HG03097 (cell line): ENCODE results near the gene ITCH.
"Not testable (repeated sequence)": the region's sequence is repeated elsewhere in the genome, so short reads cannot be mapped to it uniquely, and the experiment has no call there.

ENCODE experiments used
- ATAC-seq: cut with Tn5 transposase; IDR thresholded peaks from one replicate; pipeline ENCODE4 v1.9.1; 2021; ENCODE audit not compliant: unreplicated experiment, low FRiP score

Gene ITCH

DNA sequence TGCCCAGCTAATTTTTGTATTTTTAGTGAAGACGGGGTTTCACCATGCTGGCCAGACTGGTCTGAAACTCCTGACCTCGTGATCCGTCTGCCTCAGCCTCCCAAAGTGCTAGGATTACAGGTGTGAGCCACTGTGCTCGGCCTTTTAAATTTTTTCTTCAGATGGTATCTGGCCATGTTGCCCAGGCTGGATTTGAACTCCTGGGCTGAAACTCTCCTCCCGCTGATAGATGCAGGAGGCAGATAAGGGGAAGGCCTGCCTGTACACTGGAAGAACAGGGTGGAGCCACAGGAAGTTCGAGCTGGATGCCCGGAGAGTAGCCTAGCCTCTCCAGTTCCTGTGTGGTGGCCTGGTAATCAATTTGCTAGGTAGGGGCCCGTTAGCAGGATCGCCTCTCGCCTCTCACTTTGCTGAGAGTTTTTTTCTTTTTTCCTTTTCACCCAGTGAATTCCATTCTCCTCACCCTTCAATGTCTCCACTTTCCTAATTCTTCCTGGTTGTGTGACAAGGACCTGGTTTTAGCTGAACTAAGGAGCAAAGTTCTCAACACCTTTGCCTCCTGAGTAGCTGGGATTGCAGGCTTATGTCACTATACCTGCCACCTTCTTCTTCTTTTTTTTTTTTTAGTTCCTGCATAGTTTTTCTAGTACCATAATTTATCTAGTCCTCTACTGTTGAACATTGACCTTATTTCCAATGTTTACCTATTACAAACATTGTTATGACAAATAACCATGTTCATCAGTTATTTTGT is 19.4 kb upstream of the ITCH start:
- no peak for ATAC-seq

- ATAC-seq, result no peak
These were observed 18.8 kb upstream of the ITCH start for GRCh38 chr20:34344238-34344637.

DNA sequence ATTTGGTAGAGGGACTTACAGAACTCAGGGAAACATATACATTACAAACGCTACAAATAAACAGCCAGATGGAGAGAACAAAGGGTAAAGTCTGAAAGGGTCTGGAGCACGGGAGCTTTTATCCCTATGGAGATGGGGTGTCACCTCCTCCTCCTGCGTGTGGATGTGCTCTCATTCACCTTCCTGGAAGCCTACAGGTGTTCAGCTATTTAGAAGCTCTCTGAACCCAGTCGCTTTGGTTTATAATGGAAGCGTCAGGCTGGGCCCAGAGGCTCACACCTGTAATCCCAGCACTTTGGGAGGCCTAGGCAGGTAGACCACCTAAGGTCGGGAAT is 17.7 kb upstream of the ITCH start:
- no peak for ATAC-seq

DNA sequence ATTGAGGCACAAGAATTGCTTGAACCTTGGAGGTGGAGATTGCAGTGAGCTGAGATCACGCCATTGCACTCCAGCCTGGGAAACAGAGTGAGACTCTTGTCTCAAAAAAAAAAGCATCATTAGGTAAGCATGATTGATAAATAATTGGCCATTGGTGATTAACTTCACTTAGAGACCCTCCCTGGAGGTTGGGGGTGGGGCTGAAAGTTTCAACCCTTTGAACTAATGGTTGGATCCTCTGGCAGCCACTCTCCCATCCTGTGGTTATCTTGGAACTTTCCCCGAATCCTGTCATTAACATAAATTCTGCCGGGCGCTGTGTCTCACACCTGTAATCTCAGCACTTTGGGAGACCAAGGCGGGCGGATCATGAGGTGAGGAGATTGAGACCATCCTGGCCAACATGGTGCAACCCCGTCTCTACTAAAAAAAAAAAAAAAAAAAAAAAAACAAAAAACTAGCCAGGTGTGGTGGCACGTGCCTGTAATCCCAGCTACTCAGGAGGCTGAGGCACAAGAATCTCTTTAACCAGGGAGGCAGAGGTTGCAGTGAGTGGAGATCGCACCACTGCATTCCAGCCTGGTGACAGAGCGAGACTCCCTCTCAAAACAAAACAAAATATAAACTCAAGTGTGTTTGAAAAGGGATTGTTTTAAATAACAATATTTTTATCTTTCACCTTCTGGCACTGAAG is 17.1 kb upstream of the ITCH start:
- ATAC-seq, result not testable (repeated sequence)

GRCh38 chr20:34346533-34346865 is 16.6 kb upstream of the ITCH start:
- ATAC-seq, result not testable (repeated sequence)

GRCh38 chr20:34347571-34347970 is 15.5 kb upstream of the ITCH start:
- ATAC-seq, result no peak

GRCh38 chr20:34350095-34350494 is 13.0 kb upstream of the ITCH start:
- ATAC-seq, result no peak

DNA sequence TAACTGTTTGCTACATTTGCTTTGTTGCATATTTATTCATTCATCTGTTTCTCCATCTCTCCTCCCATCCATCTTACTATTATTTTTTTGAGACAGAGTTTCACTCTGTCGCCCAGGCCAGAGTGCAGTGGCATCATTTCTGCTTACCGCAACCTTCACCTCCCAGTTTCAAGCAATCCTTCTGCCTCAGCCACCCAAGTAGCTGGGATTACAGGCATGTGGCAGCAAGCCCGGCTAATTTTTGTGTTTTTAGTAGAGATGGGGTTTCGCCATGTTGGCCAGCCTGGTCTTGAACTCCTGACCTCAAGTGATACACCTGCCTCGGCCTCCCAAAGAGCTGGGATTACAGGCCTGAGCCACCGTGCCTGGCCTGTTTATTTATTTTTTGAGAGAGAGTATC is 9.6 kb upstream of the ITCH start:
- ATAC-seq, result not testable (repeated sequence)

DNA sequence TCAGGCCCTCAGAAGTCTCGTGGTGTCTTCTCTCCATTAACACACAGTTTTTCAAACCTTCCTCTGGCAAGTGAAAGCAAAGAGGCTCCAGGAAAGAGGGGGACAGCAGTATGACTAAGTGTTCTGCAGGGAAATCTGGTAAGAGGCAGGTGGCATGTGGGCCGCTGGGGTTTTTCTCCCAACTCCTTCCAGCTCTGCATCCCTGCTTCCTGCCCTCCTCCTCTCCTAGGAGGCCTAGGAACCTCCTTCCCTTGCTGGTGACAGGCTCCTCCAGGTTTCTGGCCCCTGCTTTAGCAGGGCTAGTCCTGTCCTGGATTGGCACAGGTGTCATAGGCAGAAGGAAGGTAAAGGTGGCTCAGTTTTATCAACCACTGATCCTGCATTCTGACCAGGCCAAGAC is 7.6 kb upstream of the ITCH start:
- ATAC-seq, result no peak

- ATAC-seq, result not testable (repeated sequence)
These were observed 3.3 kb upstream of the ITCH start for GRCh38 chr20:34359729-34360128.

- ATAC-seq, result no peak
These were observed 491 bp upstream of the ITCH start for GRCh38 chr20:34362502-34363061.

GRCh38 chr20:34363465-34364222 is 571 bp downstream of the ITCH start:
- peak; percentile 40 for ATAC-seq

DNA sequence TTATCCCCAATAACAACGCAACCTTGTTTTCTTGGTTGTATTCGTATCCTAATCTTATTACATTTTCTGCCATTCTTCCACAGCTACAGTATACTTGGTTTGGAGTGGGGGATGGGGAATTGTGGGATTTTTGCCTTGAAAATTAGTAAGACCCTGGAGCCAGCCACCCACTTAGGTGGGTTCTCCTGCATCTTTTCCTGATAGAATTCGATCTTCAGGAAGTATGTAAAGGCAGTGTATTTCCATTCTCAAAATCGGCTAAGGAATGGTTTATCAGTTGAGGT is 1.1 kb downstream of the ITCH start:
- ATAC-seq, result no peak

DNA sequence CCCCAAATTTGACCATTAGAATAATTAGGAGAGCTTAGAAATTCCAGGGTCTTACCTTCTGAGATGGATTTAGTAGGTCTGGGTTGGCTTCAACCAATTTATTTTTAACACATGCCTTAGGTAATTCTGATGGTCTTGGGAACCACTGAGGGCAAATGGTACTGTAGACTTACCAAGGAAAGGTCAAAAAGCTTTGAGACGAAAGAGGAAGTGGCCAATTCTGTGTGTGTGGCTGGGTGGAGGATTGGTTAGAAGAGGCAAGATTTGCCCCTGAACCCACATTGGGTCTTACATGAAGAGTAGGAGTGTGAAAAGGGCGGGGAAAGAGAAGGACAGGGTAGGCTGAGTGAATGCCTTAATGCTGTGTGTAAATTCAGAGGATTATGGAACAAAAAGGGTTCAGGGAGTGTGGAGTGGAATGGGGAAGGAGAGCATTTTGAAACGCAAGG is 2.7 kb downstream of the ITCH start:
- ATAC-seq, result no peak

- no peak for ATAC-seq
These were observed 4.1 kb downstream of the ITCH start for GRCh38 chr20:34367155-34367554.

- not testable (repeated sequence) for ATAC-seq
These were observed 4.8 kb downstream of the ITCH start for GRCh38 chr20:34367911-34368310.

GRCh38 chr20:34368547-34368946 is 5.5 kb downstream of the ITCH start:
- ATAC-seq, result no peak

- no peak for ATAC-seq
These were observed 6.2 kb downstream of the ITCH start for GRCh38 chr20:34369265-34369664.

- ATAC-seq, result no peak
These were observed 7.0 kb downstream of the ITCH start for GRCh38 chr20:34370062-34370461.

GRCh38 chr20:34373445-34373844 is 10.4 kb downstream of the ITCH start:
- no peak for ATAC-seq

GRCh38 chr20:34374209-34374760 is 11.2 kb downstream of the ITCH start:
- no peak for ATAC-seq
